ENCODE measurements around the gene BOC. TPM values are rescaled to one million over a fixed set of nuclear protein-coding genes. Genes with fewer than 3 reads are reported as not detected.
A peak's percentile ranks its signal among the peaks of the same experiment; 100 is the strongest.

The BOC gene
- 5.3 and 6.8 TPM in 2 replicates for total RNA-seq (2012; rRNA removed)
- 13.6 and 15.2 TPM in 2 replicates for polyA plus RNA-seq (2012; rRNA removed)
- polyA plus RNA-seq (2012; cell fraction: cytosol; rRNA removed) = 7.2 and 13.2 TPM in 2 replicates
- 15.6 and 22.1 TPM in 2 replicates for polyA plus RNA-seq (2012; cell fraction: nucleus; rRNA removed; ENCODE audit: low replicate concordance)
- percentile 75 among the genes with signal in this experiment for Bru-seq, nascent RNA
- BruChase-seq, experiment 1, labeled RNA remaining after a 6-hour chase = percentile 58 among the genes with signal in this experiment
- percentile 83 among the genes with signal in this experiment for BruChase-seq, experiment 2, labeled RNA remaining after a 2-hour chase
- long read RNA-seq, partial matches to known transcripts = 18 of 42 reads
- long read RNA-seq, other reads (novel, unspliced or antisense) = 23 of 42 reads

GRCh38 chr3:113211330-113212149, at the start of gene BOC:
Gene BOC, plus strand, starts transcription at chr3:113211557. Its CDS starts 38,246 bp downstream, at chr3:113249803.
- Histone ChIP-seq H3K4me3 (ENCODE audit: insufficient read depth, low read depth, low read length) (peak within 1 kb of the TSS; percentile 76), H2AK5ac (ENCODE audit: low read depth, low read length) (peak within 1 kb of the TSS; percentile 64), H2BK120ac (ENCODE audit: low read depth, low read length) (peak within 1 kb of the TSS; percentile 86), H3K79me1 (ENCODE audit: low read depth in 1 of 2, low read length in 2 of 2) (peaks cover 11% of the 10 kb centered on the region in 2 experiments; a peak in 2 of 4 replicates), H3K18ac (ENCODE audit: low read depth, low read length) (peak within 1 kb of the TSS; percentile 91), H3K4me2 (ENCODE audit: low read depth, low read length) (peak within 1 kb of the TSS; percentile 98), H3K9me3 (ENCODE audit: control insufficient read depth, insufficient read depth, low read length) (no peaks in the 10 kb centered on the region), H3K9ac (ENCODE audit: low read depth, low read length) (peak within 1 kb of the TSS; percentile 72), H3K4me1 (ENCODE audit: control insufficient read depth, insufficient read depth, low read length) (peaks cover 16% of the 10 kb centered on the region), H2AFZ (replicated peaks; ENCODE audit: low read length, poor library complexity) (peak within 1 kb of the TSS; percentile 93), H2BK5ac (ENCODE audit: low read depth, low read length, poor library complexity, severe bottlenecking) (peak within 1 kb of the TSS; percentile 48), H4K91ac (ENCODE audit: insufficient read depth, low read depth, low read length) (peak within 1 kb of the TSS; percentile 95), H2AK9ac (replicated peaks; ENCODE audit: low read depth, low read length, poor library complexity) (peak within 1 kb of the TSS; percentile 48), H4K20me1 (ENCODE audit: insufficient read depth, low read length) (no peaks in the 10 kb centered on the region), H4K5ac (ENCODE audit: low read depth, low read length) (peak within 1 kb of the TSS; percentile 83), H2BK15ac (ENCODE audit: low read depth, low read length) (peak within 1 kb of the TSS; percentile 93; the same call in 2 of the 3 replicates), H3K14ac (replicated peaks; ENCODE audit: low read depth, low read length) (peak within 1 kb of the TSS; percentile 97), H4K8ac (ENCODE audit: low read depth in 2 of 2, low read length in 2 of 2) (peak within 1 kb of the TSS; percentile 76 to 86), H3K4ac (ENCODE audit: low read depth, low read length) (peak within 1 kb of the TSS; percentile 87), H2BK20ac (ENCODE audit: low read depth, low read length) (peak within 1 kb of the TSS; percentile 55), H3K23ac (ENCODE audit: low read depth, low read length) (peak within 1 kb of the TSS; percentile 91), H3K27me3 (ENCODE audit: control insufficient read depth, insufficient read depth, low read length) (no peaks in the 10 kb centered on the region; the same call in 1 of the 2 replicates), H3K36me3 (ENCODE audit: control insufficient read depth, insufficient read depth, low read length) (no peaks in the 10 kb centered on the region), H3K27ac (ENCODE audit: insufficient read depth, low read length) (peak within 1 kb of the TSS; percentile 92), H3K9me1 (ENCODE audit: insufficient read depth, low read length) (no peaks in the 10 kb centered on the region), H3K56ac (ENCODE audit: extremely low read depth, insufficient read depth, low read length) (peak within 1 kb of the TSS; percentile 69)
- TF ChIP-seq POLR2A (IDR thresholded peaks at IDR 0.05; ENCODE audit: low read depth, low read length) = peak; percentile 53; the same call in 1 of the 2 replicates
- TF ChIP-seq, protein P1, sequence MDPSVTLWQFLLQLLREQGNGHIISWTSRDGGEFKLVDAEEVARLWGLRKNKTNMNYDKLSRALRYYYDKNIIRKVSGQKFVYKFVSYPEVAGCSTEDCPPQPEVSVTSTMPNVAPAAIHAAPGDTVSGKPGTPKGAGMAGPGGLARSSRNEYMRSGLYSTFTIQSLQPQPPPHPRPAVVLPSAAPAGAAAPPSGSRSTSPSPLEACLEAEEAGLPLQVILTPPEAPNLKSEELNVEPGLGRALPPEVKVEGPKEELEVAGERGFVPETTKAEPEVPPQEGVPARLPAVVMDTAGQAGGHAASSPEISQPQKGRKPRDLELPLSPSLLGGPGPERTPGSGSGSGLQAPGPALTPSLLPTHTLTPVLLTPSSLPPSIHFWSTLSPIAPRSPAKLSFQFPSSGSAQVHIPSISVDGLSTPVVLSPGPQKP (IDR thresholded peaks at IDR 0.05; ENCODE audit: borderline replicate concordance, low read depth, low read length) = no peak
- TF ChIP-seq MAZ (IDR thresholded peaks at IDR 0.05; ENCODE audit: borderline replicate concordance, low read depth, low read length) = peak; percentile 79
- TF ChIP-seq MXI1 (IDR thresholded peaks at IDR 0.05; ENCODE audit: borderline replicate concordance, low read depth, low read length) = peak; percentile 30; the same call in 1 of the 2 replicates
- peak; percentile 35 for TF ChIP-seq BHLHE40 (IDR thresholded peaks at IDR 0.05; ENCODE audit: low read depth, low read length)
- TF ChIP-seq SMC3 (IDR thresholded peaks at IDR 0.05; ENCODE audit: low read depth, low read length) = no peak
- TF ChIP-seq, protein P2, sequence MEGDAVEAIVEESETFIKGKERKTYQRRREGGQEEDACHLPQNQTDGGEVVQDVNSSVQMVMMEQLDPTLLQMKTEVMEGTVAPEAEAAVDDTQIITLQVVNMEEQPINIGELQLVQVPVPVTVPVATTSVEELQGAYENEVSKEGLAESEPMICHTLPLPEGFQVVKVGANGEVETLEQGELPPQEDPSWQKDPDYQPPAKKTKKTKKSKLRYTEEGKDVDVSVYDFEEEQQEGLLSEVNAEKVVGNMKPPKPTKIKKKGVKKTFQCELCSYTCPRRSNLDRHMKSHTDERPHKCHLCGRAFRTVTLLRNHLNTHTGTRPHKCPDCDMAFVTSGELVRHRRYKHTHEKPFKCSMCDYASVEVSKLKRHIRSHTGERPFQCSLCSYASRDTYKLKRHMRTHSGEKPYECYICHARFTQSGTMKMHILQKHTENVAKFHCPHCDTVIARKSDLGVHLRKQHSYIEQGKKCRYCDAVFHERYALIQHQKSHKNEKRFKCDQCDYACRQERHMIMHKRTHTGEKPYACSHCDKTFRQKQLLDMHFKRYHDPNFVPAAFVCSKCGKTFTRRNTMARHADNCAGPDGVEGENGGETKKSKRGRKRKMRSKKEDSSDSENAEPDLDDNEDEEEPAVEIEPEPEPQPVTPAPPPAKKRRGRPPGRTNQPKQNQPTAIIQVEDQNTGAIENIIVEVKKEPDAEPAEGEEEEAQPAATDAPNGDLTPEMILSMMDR (conservative IDR thresholded peaks at IDR 0.05; ENCODE audit: low read depth, low read length) = 0 out of 2 replicates have a peak, but pooled peaks have one; percentile 16
- no peak for TF ChIP-seq NFE2L2 (IDR thresholded peaks at IDR 0.05; ENCODE audit: low read depth, low read length)
- peak; percentile 52; the same call in 1 of the 2 replicates for TF ChIP-seq FOS (IDR thresholded peaks at IDR 0.05; ENCODE audit: low read depth, low read length)
- CTCF ChIA-PET = interaction anchor here (1.2 kb wide), 1 partner anchor 47 kb away, joined by 3 read pairs; no protein-coding TSS in a partner anchor
- no TSS peak for BruUV-seq (replicated peaks)
- POLR2A ChIA-PET (ENCODE audit: unreplicated experiment) = interaction anchor here (0.8 kb wide), 1 partner anchor 18 kb away, joined by 3 read pairs; no protein-coding TSS in a partner anchor
- DNase-seq (peak; percentile 68), ATAC-seq (ENCODE audit: low read depth) (peak; percentile 75)
- in situ Hi-C loops (cut with MboI; ENCODE audit: low sequenced_read_pairs) (no loop called here), dilution Hi-C loops (cut with HindIII; ENCODE audit: low sequenced_read_pairs, unreplicated experiment) (no loop called here), intact Hi-C loops (cut with micrococcal nuclease) (loop anchor here (1.0 to 5.0 kb wide), 6 partner anchors 44 to 569 kb away; partner anchors contain the start of gene CCDC80)
- WGBS, 2 experiments (ENCODE audit: extremely low coverage in 2 of 2, insufficient read length in 1 of 2) = 1% methylated on average over 18 of the region's 76 CpGs; no CpG with 5 or more reads in 1 of the 2 experiments
